Type B pancreatic cell (in vitro differentiated cells): ENCODE results near the gene KYAT1. TPM values are rescaled to one million over a fixed set of nuclear protein-coding genes. Genes with fewer than 3 reads are reported as not detected.

Experiments used
- DNase-seq: peaks from one replicate; pipeline ENCODE4 v3.0.0; 2021; ENCODE audit warnings: mixed read lengths; ENCODE audit not compliant: unreplicated experiment; ENCODE audit errors: extremely low spot score
- H3K27ac Mint-ChIP-seq: 2 replicates; pipeline ENCODE4 v1.8.0; 2021; ENCODE audit warnings: mild to moderate bottlenecking, mixed read lengths
- H3K27me3 Mint-ChIP-seq: 2 replicates; pipeline ENCODE4 v1.8.0; 2021; ENCODE audit warnings: mixed read lengths
- H3K36me3 Mint-ChIP-seq: 2 replicates; pipeline ENCODE4 v1.8.0; 2021; ENCODE audit warnings: mixed read lengths
- H3K4me1 Mint-ChIP-seq: one replicate; pipeline ENCODE4 v1.8.0; 2021; ENCODE audit warnings: mixed read lengths; ENCODE audit not compliant: unreplicated experiment
- H3K4me3 Mint-ChIP-seq: 2 replicates; pipeline ENCODE4 v1.8.0; 2021; ENCODE audit warnings: mild to moderate bottlenecking, mixed read lengths
- H3K9me3 Mint-ChIP-seq: 2 replicates; pipeline ENCODE4 v1.8.0; 2021; ENCODE audit warnings: mixed read lengths
- total RNA-seq: library from RNA; stranded (reverse); gene quantifications from 2 replicates; pipeline ENCODE4 v1.2.1, GENCODE V29; 2021; ENCODE audit warnings: low replicate concordance
- TF ChIP-seq, protein P1 (sequence below): fragments of 200-600 bp; sonication (generic); conservative IDR thresholded peaks from 2 replicates; pipeline ENCODE4 v1.5.0; 2021; ENCODE audit warnings: antibody characterized with exemption, mild to moderate bottlenecking

KYAT1 gene
- total RNA-seq, 1 donor from 2014 or later, result 11.5 TPM

DNA sequence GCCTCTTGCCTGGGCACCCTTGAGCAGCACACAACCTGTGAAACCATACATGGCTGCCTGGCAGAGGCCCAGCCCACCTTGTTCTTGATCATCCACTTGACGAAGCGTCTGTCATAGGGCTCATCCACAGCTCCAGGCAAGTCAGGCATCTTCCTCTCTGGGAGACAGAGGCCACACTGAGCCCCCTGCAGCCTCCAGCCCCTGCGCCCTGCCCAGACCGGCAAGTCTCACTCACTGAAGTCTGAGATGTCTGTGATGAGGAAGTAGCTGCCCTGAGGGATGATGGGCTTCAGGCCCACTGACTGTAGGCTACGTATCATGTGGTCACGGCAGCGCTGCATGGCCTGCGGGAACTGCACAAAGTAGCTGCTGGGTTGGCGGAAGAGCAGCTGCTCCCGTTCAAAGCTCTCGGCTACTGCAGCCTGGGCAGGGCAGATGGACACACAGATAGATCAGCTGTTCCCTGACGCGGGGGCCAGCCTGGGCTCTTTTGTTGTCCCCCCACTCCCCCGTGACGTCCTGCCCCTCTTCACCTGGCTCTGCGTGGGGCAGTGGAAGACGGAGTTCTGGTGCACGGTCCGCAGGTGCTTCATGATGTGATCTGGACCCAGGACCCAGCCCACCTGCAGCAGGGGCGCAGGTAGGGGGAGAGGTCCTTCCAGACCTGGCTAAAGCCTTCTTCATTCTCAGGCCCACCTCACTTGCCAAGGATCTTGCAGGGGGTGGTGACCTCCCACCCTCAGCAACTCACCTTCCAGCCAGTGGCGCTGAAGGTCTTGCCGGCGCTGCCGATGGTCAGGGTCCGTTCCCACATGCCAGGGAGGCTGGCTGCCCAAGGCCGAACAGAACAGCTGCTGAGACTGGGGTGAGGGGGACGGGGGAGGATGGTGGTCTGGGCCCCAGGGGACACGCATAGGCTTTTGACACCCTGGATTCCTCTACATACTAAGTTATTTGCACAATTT lies 46.2 kb downstream of the KYAT1 start:
- H3K27ac Mint-ChIP-seq, result no peak overlapping the region

DNA sequence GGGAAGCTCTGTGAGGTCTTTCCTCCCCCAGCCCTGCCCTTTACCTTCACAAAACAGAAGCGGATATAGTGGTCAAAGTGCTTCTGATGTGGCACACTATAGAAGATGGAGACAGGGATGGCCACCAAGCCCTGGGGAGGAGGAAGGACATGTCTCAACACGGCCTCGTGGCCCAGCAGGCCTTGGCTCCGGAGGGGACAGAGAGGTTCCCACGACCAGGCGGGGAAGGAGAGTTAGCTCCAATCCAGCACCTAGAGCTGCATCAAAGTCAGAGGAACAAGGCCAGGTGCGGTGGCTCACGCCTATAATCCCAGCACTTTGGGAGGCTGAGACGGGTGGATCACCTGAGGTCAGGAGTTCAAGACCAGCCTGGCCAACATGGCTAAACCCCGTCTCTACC lies 48.1 kb downstream of the KYAT1 start:
- TF ChIP-seq, protein P1, sequence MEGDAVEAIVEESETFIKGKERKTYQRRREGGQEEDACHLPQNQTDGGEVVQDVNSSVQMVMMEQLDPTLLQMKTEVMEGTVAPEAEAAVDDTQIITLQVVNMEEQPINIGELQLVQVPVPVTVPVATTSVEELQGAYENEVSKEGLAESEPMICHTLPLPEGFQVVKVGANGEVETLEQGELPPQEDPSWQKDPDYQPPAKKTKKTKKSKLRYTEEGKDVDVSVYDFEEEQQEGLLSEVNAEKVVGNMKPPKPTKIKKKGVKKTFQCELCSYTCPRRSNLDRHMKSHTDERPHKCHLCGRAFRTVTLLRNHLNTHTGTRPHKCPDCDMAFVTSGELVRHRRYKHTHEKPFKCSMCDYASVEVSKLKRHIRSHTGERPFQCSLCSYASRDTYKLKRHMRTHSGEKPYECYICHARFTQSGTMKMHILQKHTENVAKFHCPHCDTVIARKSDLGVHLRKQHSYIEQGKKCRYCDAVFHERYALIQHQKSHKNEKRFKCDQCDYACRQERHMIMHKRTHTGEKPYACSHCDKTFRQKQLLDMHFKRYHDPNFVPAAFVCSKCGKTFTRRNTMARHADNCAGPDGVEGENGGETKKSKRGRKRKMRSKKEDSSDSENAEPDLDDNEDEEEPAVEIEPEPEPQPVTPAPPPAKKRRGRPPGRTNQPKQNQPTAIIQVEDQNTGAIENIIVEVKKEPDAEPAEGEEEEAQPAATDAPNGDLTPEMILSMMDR, result no peak
- Mint-ChIP-seq H3K27ac (no peak overlapping the region), H3K27me3 (no peaks in the 10 kb centered on the region), H3K36me3 (no peaks in the 10 kb centered on the region), H3K9me3 (no peaks in the 10 kb centered on the region), H3K4me1 (peaks cover 5% of the 10 kb centered on the region), H3K4me3 (no peak overlapping the region)
- DNase-seq, result no peak

More for the DNA sequence above, 46.2 kb downstream of the KYAT1 start:
- Mint-ChIP-seq H3K9me3 (no peaks in the 10 kb centered on the region), H3K27me3 (no peaks in the 10 kb centered on the region), H3K4me1 (no peaks in the 10 kb centered on the region), H3K4me3 (no peak overlapping the region), H3K36me3 (no peaks in the 10 kb centered on the region)
- DNase-seq, result no peak
- TF ChIP-seq, protein P1, result no peak

DNA sequence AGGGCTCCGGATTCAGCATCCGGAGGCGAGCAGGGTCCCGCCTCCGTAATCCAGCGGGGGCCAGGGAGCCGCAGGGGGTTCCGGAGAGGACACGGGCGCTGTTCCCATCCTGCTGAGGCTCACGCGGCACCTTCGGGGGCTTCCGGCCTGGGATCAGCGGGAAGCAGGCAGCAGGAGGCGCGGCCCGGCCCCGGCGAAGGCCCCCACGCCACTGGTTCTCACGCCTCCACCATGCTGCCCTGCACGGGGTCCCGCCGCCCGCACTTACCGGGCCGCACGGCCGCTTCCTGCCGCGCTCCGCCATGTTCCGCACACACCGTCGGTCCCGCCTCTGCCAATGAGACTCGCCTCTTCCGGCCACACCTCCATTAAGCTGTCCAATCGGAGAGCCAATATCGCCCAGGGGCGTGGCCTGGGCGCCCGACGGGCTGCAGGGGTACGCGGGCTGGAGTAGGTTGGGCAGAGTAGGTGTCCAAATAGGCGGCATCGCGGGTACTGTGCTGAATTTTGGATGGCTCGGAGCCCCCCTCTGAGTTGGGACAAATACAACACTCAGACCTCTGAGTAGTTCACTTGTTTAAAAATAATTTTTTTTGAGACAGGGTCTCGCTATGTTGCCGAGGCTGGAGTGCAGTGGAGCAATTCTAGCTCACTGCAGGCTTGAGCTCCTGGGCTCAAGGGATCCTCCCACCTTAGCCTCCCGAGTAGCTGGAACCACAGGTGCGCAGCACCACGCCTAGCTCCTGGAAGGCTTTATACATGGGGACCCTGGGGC lies 52.1 kb downstream of the KYAT1 start, which contains the start of gene SPOUT1:
Gene SPOUT1 (minus strand): TSS at position 318 of the 775 bp plus-strand sequence. CDS start 14 bp downstream, at position 304.
- peak within 1 kb of the TSS; percentile 97 for H3K4me3 Mint-ChIP-seq
- H3K27ac Mint-ChIP-seq, result peak within 1 kb of the TSS; percentile 82
- H3K27me3 Mint-ChIP-seq, result no peaks in the 10 kb centered on the region
- peaks cover 8% of the 10 kb centered on the region for H3K4me1 Mint-ChIP-seq
- peak; percentile 90 for DNase-seq
- no peaks in the 10 kb centered on the region for H3K9me3 Mint-ChIP-seq
- TF ChIP-seq, protein P1, result no peak
- H3K36me3 Mint-ChIP-seq, result no peaks in the 10 kb centered on the region

DNA sequence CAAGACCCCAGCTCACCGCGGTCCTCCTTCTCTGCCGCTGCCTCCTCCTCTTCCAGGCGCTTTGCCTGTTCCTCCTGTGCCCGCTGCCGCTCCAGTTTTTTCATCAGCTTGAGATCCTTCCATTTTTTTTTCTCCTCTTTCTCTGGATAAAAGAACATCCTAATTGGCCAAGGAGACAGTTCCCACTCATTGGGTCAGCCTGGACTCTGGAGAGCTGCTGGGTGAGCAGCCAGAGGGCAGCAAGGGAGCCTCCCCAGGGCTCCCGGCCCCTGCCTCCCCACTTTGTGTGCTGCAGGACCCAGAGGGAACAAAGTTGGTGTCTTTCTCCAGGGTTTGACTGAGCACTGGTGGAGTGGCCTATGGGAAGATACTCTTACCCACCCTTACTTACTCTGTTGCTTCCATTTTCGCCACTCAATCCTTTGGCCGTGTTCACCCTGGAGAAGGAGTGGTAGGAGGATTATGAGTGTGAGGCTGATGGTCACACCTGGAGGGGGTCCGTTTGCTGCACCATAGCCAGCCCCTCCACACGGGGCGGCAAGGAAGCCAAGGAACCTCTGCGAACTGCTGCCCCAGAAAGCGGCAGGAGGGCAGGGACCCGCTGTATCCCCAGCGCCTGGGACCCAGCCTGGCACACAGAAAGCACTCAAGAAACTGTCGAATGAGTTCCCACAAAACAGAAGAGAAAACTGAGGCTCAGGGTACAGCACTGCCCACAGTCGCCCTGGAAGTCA lies 52.9 kb downstream of the KYAT1 start:
- no peaks in the 10 kb centered on the region for H3K9me3 Mint-ChIP-seq
- peak overlapping the region; percentile 82 for H3K27ac Mint-ChIP-seq
- peak overlapping the region; percentile 97 for H3K4me3 Mint-ChIP-seq
- H3K4me1 Mint-ChIP-seq, result peaks cover 8% of the 10 kb centered on the region
- DNase-seq, result no peak
- H3K36me3 Mint-ChIP-seq, result no peaks in the 10 kb centered on the region
- H3K27me3 Mint-ChIP-seq, result no peaks in the 10 kb centered on the region
- TF ChIP-seq, protein P1, result no peak

DNA sequence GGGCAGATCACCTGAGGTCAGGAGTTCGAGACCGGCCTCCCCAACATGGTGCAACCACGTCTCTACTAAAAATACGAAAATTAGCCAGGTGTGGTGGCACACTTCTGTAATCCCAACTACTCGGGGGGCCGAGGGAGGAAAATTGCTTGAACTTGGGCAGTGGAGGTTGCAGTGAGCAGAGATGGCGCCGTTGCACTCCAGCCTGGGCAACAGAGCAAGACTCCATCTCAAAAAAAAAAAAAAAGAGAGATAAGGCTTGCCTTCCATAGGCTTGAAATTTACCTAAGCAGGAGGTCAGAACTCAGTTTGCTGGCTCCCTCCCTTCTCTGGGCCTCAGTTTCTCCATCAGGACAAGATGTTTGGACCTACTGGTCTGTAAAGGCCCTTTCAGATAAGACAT lies 53.5 kb downstream of the KYAT1 start:
- peaks cover 8% of the 10 kb centered on the region for H3K4me1 Mint-ChIP-seq
- no peaks in the 10 kb centered on the region for H3K27me3 Mint-ChIP-seq
- no peak for DNase-seq
- H3K36me3 Mint-ChIP-seq, result no peaks in the 10 kb centered on the region
- H3K27ac Mint-ChIP-seq, result no peak overlapping the region
- H3K4me3 Mint-ChIP-seq, result peak overlapping the region; percentile 97
- no peaks in the 10 kb centered on the region for H3K9me3 Mint-ChIP-seq
- TF ChIP-seq, protein P1, result no peak
